GM12801 (cell line): ENCODE results near the gene PHC3.

Source experiments
- TF ChIP-seq, protein P1 (sequence below): IDR thresholded peaks from one replicate; pipeline ENCODE4 v1.5.1; 2011; ENCODE audit warnings: control low read depth; ENCODE audit not compliant: insufficient read length; ENCODE audit errors: extremely low read depth

The PHC3 gene

DNA sequence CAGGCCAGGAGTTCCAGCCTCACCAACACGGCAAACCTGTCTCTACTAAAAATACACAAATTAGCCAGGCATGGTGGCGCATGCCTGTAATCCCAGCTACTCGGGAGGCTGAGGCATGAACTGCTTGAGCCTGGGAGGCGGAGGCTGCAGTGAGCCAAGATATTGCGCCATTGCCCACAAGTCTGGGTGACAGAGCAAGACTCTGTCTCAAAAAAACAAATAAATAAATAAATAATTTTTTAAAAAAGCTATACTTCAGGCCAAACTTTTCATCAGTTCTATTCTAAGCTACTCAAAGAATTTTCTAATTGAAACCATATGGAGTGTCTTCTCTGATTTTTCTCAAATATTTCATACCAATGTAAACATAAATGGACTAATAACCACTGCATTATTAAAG, 43.5 kb downstream of the PHC3 start:
- TF ChIP-seq, protein P1, sequence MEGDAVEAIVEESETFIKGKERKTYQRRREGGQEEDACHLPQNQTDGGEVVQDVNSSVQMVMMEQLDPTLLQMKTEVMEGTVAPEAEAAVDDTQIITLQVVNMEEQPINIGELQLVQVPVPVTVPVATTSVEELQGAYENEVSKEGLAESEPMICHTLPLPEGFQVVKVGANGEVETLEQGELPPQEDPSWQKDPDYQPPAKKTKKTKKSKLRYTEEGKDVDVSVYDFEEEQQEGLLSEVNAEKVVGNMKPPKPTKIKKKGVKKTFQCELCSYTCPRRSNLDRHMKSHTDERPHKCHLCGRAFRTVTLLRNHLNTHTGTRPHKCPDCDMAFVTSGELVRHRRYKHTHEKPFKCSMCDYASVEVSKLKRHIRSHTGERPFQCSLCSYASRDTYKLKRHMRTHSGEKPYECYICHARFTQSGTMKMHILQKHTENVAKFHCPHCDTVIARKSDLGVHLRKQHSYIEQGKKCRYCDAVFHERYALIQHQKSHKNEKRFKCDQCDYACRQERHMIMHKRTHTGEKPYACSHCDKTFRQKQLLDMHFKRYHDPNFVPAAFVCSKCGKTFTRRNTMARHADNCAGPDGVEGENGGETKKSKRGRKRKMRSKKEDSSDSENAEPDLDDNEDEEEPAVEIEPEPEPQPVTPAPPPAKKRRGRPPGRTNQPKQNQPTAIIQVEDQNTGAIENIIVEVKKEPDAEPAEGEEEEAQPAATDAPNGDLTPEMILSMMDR: no peak

DNA sequence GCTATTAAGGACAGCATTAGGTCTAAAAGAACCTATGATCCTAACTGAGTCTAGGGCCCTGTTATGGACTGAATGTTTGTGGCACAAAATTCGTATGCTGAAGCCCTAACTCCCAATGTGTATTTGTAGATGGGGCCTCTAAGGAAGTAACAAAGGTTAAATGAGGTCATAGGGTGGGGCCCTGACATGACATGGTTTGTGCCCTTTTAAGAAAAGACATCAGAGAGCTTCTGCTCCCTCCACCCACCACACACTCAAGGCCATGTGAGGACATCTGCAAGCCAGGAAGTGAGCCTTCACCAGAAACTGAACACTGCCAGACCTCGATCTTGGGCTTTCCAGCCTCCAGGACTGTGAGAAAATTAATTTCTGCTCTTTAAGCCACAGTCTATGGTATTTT, 49.2 kb downstream of the PHC3 start:
- TF ChIP-seq, protein P1: no peak

DNA sequence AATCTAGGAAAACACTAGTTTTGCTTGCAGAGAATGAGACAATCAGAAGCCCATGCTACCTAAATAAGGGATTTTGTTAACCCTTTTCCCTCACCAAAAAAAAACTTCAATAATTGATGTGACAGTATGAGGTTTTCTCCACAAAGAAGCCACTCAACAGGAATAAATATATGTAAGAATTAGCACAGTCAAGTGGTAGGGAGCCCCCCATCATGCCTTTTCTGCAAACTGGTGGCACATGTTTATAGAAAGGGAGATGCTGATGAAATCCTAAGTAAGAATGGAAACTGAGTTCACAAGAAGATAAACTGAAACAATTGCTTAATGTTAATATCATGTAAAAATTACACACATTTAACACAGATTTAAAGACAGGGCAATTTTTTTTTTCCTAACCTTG, 51.0 kb downstream of the PHC3 start:
- TF ChIP-seq, protein P1: no peak

DNA sequence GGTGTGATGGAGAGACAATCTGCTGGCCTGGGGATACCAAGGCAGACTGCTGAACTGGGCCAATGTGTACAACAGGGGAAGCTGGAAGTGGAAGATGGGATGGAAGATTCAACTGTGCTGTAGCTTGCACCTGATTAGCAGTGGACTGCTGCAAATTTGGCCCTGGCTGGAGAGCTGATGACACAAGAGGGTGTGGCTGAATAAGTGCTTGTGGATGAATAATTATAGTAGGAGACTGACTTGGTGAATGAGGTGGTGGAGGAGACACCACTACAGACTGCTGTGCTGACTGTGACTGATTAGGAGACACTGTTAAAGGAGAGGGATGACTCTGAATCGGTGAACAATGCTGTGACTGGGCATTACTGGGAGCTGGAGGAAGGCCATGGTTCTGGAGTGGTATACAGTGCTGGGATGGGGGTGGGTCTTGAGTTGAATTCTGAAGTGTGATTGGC, 52.5 kb downstream of the PHC3 start:
- TF ChIP-seq, protein P1: no peak

DNA sequence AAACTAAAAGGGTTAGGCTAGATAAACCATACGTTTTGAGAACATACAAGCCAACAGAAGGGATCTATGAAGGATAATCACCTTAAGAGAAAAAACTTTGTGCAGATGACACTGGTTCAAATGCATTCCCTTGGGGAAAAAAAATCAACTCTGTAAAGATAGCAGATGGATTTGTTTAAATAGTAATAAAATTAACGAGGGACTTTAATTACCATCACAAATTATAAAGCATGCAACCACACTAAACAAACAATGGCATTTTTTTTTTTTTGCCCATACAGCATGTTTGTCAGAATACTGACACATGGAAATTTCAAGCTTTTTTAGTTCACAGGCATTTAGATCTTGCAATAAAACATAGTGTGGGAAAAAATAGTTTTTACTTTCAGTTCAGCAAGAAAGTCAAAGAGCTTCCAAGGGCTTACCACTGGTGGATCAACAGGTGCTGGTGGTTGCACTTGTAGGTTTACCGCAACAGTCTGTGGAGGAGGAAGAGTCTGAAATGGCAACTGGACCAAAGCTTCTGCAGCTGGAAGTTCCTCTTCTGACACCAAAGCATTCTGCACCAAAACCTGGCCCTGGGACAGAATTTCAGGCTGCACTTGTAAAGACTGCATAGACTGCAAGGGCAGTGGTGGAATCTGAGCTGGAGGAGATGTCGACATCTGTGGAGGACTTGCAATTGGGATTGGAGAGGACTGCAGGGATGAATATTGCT, 53.1 kb downstream of the PHC3 start:
- TF ChIP-seq, protein P1: no peak

DNA sequence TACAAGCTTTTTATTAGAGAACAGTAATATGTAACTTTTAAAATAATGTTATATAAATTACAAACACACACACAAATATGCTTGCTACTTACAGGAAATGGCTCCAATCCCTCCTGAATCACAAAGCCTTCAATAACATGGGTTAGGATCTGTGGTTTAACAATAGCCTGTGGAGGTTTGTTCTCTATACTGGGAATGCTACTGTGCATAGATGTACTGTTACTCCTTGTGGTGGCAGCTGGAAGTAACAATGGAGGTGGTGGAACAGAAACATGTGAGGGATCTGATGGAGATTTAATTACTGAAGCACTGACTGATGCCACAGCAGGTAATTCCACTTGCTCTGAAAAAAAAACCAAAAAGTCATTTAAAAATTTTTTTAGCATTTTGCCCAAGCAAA, 64.4 kb downstream of the PHC3 start:
- TF ChIP-seq, protein P1: no peak

DNA sequence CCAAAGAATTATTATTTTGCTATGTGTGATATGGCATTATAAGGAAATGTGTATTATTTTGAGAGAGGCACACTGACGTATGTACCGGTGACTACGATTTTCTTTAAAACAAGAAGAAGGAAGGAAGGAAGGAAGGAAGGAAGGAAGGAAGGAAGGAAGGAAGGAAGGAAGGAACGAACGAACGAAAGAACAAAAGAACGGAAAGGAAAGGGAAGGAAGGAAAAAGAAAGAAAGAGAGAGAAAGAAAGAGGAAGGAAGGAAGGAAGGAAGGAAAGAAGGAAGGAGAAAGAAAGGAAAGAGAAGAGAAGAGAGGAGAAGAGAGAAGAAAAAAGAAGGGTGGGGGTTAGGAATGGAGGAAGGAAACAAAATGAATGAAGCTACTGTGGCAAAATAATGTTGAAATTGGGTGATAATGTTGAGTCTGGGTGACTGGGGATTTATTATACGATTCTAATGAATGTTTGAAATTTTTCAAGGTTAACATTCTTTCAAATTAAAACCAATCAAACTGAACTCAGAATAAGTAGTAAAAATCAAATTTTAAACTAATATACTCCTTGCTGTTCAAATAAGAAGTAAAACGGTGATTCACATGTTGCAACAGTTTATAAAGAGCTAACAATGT, 70.3 kb downstream of the PHC3 start:
- TF ChIP-seq, protein P1: no peak
